GM12891 (cell line): ENCODE data around the gene CHMP2B.

Source experiments
- POLR2A ChIP-seq: IDR thresholded peaks from 2 replicates; pipeline ENCODE4 v1.6.1; 2011; ENCODE audit warnings: low read depth, low read length, control low read depth
- POLR2AphosphoS5 ChIP-seq: IDR thresholded peaks from 2 replicates; pipeline ENCODE4 v1.6.1; 2011; ENCODE audit warnings: low read depth, low read length, control low read depth
- TAF1 ChIP-seq: IDR thresholded peaks from 2 replicates; pipeline ENCODE4 v1.6.1; 2011; ENCODE audit warnings: low read depth, low read length, control low read depth

DNA sequence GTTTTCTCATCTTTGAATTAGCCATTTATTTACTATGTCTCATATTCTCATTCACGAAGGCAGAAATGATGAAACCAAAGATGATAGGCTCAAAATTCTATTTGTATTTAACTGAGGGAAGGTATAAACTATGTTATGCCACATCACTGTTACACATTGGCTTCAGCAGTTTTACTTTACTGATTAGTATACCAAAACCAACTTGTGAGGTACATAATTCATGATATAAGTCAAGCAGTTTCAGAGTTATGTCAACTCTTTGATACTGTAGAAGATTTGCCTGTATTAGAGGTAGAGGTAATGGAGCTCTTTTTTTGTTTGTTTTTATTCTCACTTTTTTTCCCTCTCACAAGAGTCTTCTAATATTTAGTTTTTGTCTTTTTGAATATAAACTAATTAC lies 22.9 kb downstream of the CHMP2B start:
- no peak for TF ChIP-seq POLR2A
- TF ChIP-seq POLR2AphosphoS5 = no peak
- TF ChIP-seq TAF1 = no peak
